ENCODE results near the gene DERL3.

DNA sequence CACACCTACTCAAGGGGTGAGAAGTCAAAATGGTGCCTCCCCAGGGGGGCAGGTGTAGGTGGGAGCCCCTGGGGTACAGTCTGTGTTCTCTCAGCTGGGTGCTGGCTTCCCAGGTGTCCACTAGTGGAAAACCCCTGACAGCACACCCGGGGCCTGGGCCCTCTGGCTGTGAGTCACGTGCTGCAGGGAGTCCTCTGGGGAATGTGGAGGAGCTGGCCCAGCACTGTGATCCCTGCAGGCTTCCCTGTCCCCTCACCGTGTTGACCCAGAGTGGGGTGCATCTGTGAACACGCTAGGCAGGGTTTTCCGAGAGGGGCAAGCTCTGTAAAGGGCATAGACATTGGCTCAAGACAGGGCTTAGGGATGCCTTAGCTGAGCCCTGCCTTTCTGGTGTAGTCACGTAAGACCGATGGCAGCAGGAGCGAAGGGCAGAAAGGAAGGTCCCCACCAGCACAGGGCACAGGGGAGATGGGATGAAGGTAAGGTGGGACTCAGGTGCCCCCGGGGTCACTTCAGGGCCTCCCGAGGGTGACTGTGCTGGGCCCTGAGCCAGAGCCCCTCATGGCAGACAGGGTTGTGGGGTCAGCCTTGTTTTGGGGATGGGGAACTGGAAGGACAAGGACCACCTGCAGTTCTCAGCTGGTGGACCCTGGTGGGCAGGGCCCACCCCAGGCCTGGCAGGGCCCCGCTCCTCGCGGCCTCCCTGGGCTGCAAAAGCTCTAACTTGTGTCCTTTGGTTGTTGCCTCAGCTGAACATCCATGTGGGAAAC, 14.1 kb downstream of the DERL3 start:
- TF ChIP-seq, protein P1, sequence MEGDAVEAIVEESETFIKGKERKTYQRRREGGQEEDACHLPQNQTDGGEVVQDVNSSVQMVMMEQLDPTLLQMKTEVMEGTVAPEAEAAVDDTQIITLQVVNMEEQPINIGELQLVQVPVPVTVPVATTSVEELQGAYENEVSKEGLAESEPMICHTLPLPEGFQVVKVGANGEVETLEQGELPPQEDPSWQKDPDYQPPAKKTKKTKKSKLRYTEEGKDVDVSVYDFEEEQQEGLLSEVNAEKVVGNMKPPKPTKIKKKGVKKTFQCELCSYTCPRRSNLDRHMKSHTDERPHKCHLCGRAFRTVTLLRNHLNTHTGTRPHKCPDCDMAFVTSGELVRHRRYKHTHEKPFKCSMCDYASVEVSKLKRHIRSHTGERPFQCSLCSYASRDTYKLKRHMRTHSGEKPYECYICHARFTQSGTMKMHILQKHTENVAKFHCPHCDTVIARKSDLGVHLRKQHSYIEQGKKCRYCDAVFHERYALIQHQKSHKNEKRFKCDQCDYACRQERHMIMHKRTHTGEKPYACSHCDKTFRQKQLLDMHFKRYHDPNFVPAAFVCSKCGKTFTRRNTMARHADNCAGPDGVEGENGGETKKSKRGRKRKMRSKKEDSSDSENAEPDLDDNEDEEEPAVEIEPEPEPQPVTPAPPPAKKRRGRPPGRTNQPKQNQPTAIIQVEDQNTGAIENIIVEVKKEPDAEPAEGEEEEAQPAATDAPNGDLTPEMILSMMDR (IDR thresholded peaks at IDR 0.05; ENCODE audit: borderline replicate concordance, extremely low read depth, low read length, poor library complexity, severe bottlenecking) = no peak
- TF ChIP-seq EZH2 (IDR thresholded peaks at IDR 0.05; ENCODE audit: borderline replicate concordance, low read depth, low read length, severe bottlenecking) = no peak
